HepG2 (cell line): Measurements from ENCODE around the gene GRHL1. TPM values are rescaled to one million over a fixed set of nuclear protein-coding genes. Genes with fewer than 3 reads are reported as not detected.

Source experiments
- GMEB2 ChIP-seq: IDR thresholded peaks from 2 replicates; pipeline ENCODE4 v1.6.1; 2016; ENCODE audit warnings: missing biosample characterization, missing genetic modification reagents, low read depth
- GRHL1 ChIP-seq: sonication (generic); formaldehyde crosslinking; conservative IDR thresholded peaks from 2 replicates; pipeline ENCODE4 v1.8.0; 2022; ENCODE audit warnings: missing genetic modification reagents
- MAZ ChIP-seq, 2 experiments: sonication (generic) in 1 of 2; formaldehyde crosslinking in 1 of 2; IDR thresholded peaks; 2 replicates each; pipeline versions ENCODE4 v1.5.0 to v1.6.1; 2012 to 2020; ENCODE audit warnings: low read depth in 2 of 2, mild to moderate bottlenecking in 2 of 2, borderline replicate concordance in 1 of 2, improper control_type of control experiment in 1 of 2, low read length in 1 of 2, missing genetic modification reagents in 1 of 2, moderate library complexity in 1 of 2
- MEIS2 ChIP-seq: sonication (generic); formaldehyde crosslinking; IDR thresholded peaks from 2 replicates; pipeline ENCODE4 v1.9.0; 2021; ENCODE audit warnings: mild to moderate bottlenecking, missing genetic modification reagents
- SMARCE1 ChIP-seq: fragments of 450-650 bp; IDR thresholded peaks from 2 replicates; pipeline ENCODE4 v1.6.1; 2017; ENCODE audit warnings: borderline replicate concordance
- TRIM22 ChIP-seq: fragments of 450-650 bp; IDR thresholded peaks from 2 replicates; pipeline ENCODE4 v1.6.1; 2017
- ZBTB34 ChIP-seq: sonication (generic); formaldehyde crosslinking; IDR thresholded peaks from 2 replicates; pipeline ENCODE4 v1.8.0; 2022; ENCODE audit warnings: mild to moderate bottlenecking, missing genetic modification reagents
- ZBTB42 ChIP-seq: sonication (generic); formaldehyde crosslinking; IDR thresholded peaks from 2 replicates; pipeline ENCODE4 v1.5.0; 2020; ENCODE audit warnings: mild to moderate bottlenecking, missing genetic modification reagents
- ZBTB43 ChIP-seq: sonication (generic); formaldehyde crosslinking; conservative IDR thresholded peaks from 2 replicates; pipeline ENCODE4 v1.4.0; 2020; ENCODE audit warnings: missing genetic modification reagents
- ZNF414 ChIP-seq: sonication (generic); formaldehyde crosslinking; IDR thresholded peaks from 2 replicates; pipeline ENCODE4 v1.5.0; 2020; ENCODE audit warnings: missing genetic modification reagents
- ZNF790 ChIP-seq: sonication (generic); formaldehyde crosslinking; IDR thresholded peaks from 2 replicates; pipeline ENCODE4 v1.8.0; 2022; ENCODE audit warnings: missing genetic modification reagents, mild to moderate bottlenecking, borderline replicate concordance
- polyA plus RNA-seq, 8 experiments: library from polyadenylated mRNA; depleted of rRNA in 3 of 8; stranded (reverse) in 7 of 8; unstranded in 1 of 8; fragments of >200 nt; fragmentation: Illumina TruSeq in 4 of 8; extraction: Trizol in 4 of 8; gene quantifications; 2 replicates each; pipeline versions ENCODE4 v1.2.1 to v1.2.3, GENCODE V29; 2011 to 2016; ENCODE audit warnings: low read depth in 4 of 8, missing spikeins in 1 of 8, mixed read lengths in 1 of 8; ENCODE audit not compliant: insufficient read depth in 1 of 8
- total RNA-seq, 5 experiments: library from RNA; depleted of rRNA; stranded (reverse); fragments of >200 nt; fragmentation: Illumina TruSeq; extraction: Trizol; gene quantifications; 2 replicates each; pipeline ENCODE4 v1.2.3, GENCODE V29; 2016; ENCODE audit warnings: low read depth in 1 of 5

Gene GRHL1
- total and polyA plus RNA-seq, 2 of the 13 experiments (the other 11 are each of a cell fraction or from before 2014, with no cell fraction given): 9.3 to 12.0 TPM

- TF ChIP-seq ZBTB43 (CRISPR knock-in tag) (no peak), ZBTB34 (CRISPR knock-in tag) (no peak), ZBTB42 (CRISPR knock-in tag) (no peak), TRIM22 (no peak), ZNF790 (CRISPR knock-in tag) (no peak), GMEB2 (CRISPR knock-in tag) (no peak), ZNF414 (CRISPR knock-in tag) (no peak), SMARCE1 (no peak), MEIS2 (CRISPR knock-in tag) (no peak), MAZ (IDR thresholded peaks at IDR 0.05; ENCODE audit: borderline replicate concordance, low read depth, low read length) (no peak), MAZ (CRISPR knock-in tag; IDR thresholded peaks at IDR 0.05; ENCODE audit: low read depth) (no peak), GRHL1 (CRISPR knock-in tag) (no peak)
Observed at GRCh38 chr2:9912468-9912867, 39.0 kb upstream of the GRHL1 start (continued).
